GM21515 (cell line): Measurements from ENCODE around the gene B4GALT6.

ENCODE experiments used
- ATAC-seq: cut with Tn5 transposase; IDR thresholded peaks from one replicate; pipeline ENCODE4 v1.9.1; 2021; ENCODE audit not compliant: unreplicated experiment

Gene B4GALT6

DNA sequence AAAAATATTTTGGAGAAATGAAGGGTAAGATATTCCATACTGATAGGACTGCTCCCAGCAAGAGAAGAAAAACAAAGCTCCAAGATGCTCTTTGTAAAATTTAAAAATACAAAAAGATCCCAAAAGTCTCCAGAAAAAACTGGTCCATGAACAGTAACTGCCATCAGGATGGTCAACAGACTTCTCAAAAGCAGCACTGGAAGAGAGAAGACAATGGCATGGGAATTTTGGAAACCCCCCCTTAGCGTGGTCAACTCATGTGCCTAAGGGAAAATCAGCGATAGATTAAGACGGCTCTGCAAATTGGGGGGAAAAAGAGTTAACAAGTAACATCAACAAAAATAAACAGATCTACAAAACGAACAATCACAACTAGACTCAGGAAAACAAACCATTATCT lies 23.6 kb downstream of the B4GALT6 start:
- ATAC-seq = no peak

DNA sequence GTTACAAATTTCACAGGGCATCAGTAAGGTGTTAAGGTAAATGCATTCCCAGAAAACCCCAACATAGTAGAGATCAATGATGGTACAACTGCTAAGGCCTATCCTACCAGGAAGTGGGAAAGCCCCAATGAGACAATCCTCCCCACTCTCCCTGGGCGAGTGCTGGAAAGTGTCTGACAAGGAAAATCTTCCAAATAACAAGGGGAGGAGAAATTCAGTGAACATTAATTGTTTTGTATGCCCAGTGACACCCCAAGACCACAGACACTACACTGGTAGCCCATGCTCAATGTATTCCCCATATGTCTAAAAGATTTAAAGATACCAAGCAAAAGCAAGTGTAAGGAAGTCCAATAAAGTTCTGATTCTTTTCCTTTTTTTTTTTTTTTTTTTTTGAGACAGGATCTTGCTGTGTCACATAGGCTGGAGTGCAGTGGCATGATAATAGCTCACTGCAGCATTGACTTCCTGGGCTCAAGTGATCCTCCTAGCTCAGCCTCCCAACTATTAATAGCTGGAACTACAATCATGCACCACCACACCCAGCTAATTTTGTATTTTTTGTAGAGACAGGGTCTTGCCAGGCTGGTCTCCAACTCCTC lies 24.7 kb downstream of the B4GALT6 start:
- no peak for ATAC-seq

DNA sequence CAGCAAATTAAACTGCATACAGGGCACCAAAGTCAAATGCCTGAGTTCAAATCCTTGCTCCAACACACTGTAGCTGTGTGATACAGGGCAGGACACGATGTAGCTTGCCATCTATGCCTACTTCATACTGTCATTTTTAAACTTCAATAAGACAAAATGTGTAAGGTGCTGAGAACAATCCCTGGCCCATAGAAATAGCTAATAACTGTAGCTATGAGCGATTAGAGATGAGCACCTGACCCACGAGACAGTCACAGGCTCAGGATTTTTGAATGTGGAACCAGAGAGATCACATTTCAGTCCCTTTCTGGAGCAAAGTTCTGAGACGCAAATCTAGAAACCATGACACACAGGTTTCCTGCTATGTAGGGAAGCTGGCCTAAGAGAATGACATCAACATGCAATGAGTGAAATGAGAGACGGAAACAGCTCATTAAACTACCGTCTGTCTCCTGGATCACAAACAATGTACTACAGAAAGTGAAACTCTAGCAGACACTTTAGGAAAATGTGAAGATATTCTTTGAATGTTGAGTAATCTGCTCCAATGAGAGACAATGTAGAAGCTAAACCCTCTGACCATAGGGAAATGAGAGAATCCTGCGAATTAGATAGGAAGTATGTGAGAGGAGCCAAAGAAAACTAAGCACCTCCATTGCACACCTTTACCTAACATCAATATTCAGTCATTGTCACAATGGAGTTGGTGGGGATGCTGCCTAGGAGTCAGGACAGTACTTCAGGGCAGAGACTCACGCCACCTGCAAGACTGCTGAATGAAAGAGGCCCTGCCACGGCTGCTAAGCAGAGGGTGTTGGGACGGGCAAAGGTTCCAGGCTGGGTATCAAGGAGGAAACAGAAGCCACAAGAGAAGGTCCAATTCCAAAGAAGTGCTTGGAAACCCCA lies 25.5 kb downstream of the B4GALT6 start:
- peak; percentile 70 for ATAC-seq

DNA sequence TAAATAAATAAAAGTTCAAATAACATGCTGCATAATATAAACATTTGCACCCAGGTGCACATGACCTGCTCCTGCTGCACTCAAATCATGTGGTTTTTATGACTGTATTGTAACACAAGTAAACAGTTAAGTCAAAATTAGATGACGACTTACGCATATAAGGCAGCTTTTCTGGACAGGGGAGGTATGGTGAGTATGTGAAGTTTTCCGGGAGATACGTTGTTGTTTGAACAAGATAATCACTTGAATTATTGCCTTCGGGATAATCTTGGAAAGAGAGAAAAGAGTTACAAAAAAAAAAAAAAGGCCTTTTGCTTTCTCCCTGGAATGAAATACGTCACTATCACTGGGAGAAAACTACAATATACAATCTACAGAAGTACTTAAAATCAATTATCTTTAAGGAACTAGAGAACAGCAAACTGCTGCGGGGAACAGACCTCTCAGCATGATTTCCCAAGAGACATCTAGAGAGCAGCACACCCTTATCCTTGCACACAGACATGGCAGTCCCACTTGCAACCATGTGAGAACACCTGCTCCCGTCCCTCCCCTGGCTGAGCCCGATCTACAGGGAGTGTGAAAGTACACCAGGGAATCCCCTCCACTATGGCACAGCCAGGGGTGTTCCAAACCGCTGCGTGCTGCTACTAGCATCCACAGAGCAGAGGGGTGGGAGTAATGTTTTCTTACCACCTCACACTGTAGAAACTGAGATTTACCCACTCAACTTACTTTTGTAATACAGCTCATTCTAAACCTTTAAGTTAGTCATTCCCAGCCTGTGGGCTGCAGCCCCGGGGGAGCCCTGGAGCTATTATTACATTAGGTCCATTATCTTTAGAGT lies 26.3 kb downstream of the B4GALT6 start:
- peak; percentile 68 for ATAC-seq

DNA sequence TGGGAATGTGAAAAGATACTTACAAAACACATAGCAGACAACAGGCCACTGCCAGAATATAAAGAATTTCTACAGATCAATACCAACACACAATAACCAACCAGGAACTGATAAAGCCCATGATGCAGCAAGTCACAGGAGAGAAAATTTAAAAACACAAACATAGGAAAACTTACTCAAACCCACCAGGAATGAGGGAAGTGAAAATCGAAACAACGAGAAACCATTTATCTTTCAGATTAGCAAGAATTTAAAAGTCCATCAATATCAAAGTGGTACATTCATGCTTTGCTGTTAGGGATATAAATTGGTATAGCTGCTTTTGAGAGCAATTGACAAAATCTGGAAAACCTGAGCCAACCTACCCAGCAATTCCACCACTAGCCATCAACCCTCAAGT lies 27.6 kb downstream of the B4GALT6 start:
- no peak for ATAC-seq

DNA sequence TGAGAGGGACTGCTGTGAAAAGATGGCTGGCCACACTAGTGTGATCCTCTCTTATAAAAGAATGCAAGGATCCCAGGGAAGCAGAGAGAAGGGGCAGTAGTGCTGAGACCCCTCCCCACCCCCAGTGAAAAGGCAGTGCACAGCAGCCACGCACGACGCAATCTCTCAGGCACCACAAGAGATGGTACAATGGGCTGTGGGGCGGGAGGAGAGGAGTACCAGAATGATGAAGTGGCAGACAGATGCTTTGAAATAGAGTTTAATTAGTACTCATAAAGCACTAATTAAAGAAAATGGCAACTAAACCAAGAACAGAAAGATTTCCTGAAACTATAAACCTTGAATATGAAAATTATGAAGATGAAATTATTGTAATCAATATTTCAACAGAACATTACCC lies 29.0 kb downstream of the B4GALT6 start:
- no peak for ATAC-seq

DNA sequence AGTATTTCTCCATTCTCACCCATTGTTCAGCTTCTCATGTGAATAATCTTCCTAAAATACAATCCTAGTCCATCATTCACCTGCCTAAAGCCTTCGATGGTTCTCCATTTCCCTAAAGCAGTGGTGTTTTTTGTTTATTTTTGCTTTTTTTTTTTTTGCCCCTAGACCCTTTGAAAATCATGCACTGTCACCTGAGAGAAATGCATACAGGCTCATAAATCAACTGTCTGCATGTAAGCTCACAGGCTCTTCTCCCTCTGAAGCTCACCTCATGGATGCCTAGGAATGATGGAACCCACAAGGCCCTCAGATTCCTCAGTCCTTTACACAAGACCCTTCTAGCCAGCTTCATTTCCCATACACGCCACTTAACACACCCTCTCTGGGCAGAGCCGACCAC lies 31.5 kb downstream of the B4GALT6 start:
- ATAC-seq = no peak

DNA sequence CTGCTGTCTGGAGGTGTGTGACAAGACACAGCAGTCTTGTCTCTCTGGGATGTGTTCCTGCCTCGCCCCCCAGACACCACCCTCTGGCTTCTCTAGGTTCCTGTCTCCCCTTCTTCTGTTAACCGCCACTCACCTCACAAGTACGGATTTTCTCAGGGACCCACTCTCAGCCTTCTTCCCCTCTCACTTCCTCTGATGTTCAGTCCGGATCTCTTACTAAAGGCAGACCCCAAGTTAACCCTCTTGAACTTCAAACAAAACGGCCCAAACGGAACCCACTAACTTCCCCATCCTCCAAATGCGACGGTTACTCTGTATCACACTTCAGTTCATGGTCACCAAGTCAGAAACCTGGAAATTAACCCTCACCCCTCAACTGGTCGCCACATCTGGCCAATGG lies 32.0 kb downstream of the B4GALT6 start:
- no peak for ATAC-seq

DNA sequence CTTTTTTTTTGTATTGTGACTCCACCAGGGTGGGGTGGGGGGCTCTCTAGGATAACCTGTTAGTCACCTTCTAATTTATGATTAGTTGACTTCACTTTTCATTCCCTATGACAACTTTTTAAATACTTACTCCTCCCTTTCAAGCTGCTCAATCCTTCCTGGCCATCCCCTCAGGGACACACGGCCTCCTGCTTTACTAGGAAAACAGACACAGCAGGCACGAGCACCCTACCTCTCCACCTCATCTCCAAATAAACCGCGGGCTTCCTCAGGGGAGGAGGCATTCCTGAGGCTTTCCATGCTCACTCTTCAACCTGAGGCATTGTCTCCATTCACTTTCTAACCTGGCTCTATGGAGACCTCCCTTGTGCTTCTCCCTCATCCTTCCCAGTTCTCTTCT lies 33.0 kb downstream of the B4GALT6 start:
- no peak for ATAC-seq

DNA sequence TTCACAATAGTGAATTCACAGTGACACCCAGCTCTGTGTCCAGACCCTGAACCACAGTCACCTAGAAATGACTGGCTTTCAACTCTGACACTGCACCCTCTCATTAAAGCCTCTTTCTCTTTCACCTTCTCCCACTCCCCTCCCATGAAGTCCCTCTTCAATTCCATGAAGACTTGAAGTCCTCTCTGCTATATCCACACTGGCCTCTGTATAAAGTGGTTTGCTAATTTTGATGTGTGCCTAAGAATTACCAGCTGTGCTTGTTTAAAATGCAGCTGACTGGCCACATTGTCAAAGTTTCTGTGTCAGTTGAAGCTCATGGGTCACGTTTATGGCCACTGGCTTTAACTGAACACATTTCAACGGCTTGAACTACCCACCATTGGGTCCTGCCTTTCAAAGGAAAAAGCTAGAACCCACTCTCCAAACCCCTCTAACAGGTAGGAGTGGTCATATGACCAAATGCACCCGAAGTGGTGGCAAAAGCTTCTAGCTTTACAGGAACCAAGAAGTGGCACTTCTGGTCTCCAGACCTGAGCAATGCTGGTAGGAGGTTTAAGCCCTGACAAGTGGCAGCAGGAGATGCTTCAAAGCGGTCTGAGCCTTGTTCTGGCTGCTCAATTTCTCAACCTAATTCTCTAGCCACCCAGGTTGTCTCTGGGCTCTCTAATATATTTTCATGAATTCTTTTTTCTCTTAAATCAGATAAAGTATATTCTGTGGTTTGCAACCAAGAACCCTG lies 34.2 kb downstream of the B4GALT6 start:
- peak; percentile 54 for ATAC-seq

DNA sequence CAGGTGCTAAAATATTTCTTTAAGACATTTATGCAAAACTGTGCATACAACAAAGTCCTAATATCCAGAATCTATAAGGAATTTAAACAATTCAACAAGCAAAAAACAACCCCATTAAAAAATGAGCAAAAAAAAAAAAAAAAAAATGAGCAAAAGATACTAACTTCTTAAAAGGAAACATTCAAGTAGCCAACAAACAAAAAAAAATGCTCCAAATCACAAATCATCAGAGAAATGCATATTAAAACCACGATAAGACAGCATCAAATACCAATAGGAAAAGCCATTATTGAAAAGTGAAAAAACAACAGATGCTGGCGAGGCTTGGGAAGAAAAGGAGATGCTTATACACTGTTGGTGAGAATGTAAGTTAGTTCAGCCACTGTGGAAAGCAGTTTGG lies 34.9 kb downstream of the B4GALT6 start:
- no peak for ATAC-seq

DNA sequence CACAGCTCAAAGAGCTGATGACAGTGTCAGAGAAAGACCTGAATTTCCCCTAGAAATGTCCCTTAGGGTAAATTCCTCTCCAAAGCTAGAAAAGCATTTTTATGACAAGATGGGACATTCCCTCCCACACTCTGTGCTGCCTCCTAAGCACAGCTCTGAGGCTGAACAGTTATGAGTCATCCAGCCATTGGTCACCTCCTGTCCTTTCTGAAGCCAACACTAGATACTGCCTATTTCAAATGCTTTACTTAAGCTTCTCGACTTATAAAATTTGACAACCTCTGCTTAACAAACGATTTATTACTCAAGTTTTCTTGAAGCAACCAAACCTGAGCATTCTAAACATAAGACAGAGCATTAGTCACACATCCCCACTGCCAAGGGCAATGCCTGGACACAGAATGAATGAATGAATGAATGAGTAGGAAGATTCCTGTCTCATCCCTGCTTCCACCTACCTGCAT lies 35.4 kb downstream of the B4GALT6 start:
- peak; percentile 60 for ATAC-seq

DNA sequence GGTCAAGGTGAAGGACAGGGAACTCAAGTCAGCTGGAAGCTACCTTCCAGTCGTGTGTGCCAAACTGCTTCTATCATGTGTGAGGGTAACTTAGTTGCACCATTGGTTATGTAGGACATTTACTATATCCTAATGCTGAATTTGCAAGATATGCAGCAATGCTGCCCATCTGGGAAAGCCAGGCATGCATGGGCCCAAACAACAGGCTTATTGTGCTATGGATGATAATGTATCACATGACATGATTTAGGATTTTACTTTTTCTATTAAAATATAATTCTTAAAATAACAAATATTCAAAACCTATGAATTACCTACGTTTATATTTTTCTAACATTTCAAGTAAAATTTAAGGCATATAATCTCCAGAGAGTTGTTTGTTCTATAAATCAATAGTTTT lies 35.9 kb downstream of the B4GALT6 start:
- ATAC-seq = no peak

DNA sequence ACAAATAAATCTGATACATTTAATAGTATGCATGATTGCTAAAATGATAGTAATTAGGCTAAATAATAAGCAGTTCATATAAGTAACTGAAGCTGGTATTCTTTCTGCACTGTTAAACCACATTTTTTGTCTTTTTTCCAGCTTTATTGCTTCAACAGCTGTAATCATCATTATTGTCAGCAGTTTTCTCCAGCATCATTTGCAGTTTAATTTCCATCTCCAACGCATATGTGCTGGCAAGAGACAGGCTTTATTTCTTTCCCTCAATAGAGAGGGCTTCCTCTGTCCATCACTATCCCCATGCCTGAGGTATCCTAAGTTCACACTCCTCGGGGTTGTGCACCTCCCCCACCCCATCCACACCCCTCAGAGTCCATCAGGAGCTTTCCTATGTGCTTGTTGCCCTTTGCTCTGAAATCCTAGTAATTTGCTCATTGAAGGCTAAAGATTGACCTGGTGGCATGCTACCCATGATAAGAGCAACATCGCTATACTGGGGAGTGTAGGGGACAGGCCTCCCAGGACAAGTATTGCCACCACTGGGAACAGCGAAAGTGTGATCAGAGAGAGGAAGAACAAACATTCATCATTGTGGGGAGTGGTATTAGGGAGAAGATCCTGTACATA lies 37.1 kb downstream of the B4GALT6 start:
- no peak for ATAC-seq

DNA sequence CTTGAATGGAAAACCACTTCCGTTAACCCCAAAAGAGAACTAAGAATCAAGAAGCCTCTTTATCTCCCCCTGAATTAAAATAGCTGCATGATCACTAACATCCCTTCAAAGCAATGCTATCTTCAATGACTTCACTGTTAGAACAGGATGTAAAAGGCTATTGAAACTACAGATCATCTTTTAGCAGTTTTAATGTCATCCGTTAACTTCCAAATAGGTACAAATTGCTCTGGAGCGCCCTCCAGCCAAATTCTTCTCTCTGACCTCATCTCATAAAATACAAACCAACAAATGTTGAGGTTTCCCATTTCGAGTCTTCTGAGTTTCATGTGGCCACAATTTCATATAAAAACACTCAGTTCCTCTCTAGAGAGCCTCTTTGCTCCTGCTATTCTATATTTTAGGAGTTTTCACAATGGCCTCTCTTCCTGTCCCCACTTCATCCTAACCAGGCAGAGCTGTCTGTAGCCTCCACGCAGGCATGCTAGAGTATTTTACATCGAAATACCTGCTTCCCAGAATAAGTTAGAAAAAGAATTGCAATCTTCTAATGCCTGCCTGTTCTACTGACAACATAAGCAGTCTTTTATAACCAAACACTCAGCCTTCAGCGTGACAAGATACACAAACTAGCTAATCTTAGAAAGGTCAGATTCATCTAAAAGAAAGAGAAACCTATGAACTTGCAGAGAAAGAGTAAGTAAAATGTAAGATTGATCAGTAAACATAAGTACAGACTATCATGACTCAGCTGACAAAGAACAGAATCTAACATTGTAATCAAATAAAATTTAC lies 37.9 kb downstream of the B4GALT6 start:
- no peak for ATAC-seq

DNA sequence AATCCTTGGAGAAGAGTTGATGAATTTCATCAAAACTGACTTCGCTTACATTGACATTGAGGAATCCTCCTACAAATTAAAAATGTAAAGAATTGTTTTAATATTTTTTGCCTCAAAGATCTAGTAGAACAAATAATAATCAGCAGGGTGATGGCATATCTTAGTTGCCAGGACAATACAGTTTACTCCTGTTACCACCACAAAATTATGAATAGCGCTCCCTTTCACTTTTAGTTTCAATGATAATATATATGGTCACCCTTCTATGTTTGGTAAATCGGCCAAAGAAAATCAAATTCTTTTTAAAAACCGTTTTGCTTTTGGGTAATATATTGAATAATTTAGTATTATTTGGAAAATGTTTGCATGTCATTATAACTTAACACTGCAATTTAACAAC lies 39.0 kb downstream of the B4GALT6 start:
- no peak for ATAC-seq

DNA sequence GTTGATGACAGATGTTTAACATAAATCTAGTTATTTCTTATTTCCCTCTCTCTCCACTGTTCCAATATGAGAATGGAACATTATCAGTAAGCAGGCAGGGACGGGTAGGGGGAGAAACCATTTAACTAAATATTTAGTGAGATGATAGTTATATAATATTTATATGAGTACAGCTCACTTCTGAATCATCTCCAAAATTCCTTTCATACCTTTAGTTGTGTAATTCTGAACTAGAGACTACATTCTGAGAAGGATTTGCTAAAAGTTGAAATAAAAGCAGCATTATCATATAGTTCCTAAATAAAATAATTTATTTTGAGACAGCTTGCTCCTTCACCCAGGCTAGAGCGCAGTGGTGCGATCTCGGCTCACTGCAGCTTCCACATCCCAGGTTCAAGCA lies 41.4 kb downstream of the B4GALT6 start:
- no peak for ATAC-seq

DNA sequence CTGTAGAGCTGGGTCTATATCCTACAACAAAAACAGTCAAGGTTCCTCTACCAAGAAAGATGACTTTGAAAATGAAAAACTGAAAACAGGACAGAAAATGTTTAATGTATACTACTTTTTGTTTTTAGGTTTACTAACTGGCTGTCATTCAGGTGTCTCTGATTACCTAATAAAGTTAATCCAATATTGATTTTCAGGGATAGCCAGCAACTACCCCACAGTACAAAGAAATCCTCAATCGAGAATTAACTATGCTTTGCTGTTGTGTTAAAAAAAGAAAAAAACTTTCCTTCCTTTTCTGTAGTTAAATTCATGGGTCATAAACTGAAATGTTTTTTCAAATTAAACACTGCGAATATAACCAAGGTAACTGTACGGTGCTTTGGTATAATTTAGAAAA lies 46.9 kb downstream of the B4GALT6 start:
- no peak for ATAC-seq

DNA sequence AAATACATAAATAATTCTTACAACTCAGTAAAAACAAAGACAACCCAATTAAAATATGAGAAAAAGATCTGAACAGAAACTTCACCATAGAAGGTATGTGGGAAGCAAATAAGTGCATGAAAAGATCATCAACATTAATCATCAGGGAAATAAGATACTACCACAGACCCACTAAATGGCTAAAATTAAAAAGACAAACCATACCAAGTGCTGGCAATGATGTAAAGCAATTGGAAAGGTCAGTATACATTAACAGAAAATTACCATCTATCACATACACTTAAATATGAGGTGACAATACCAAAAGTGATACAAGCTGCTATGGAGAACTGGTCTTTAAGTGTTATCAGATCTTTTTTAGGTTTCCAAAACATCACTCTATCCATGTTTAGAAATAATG lies 48.0 kb downstream of the B4GALT6 start:
- no peak for ATAC-seq

DNA sequence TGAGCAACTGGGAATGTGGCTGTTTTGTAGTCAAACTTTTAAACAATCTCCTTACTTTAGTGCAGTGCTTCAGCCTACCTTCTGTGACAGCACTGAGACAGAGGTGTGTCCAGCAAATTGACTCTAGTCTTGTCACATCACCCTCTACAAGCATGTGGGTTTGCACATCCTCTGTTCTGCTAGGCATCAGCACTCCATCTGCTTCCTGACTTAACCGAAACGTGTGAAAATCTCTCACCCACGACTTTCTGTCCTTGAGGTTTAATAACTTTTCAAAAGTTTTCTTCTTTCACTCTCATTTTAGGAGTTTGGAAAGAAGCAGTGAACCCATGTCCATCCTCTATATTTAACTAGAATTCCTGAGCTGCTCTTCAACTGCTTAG lies 50.1 kb downstream of the B4GALT6 start:
- peak; percentile 97 for ATAC-seq
